ENCODE measurements around the gene MAPKAPK2.

MAPKAPK2 gene

GRCh38 chr1:206713070-206713469, 28.4 kb downstream of the MAPKAPK2 start:
- DNase-seq (ENCODE audit: low spot score in 2 of 2) (peak in 1 of 2 donors; percentile 30), ATAC-seq (peak; percentile 93)
- H3K36me3 Mint-ChIP-seq, result peaks cover 13% of the 10 kb centered on the region
- H3K27ac Mint-ChIP-seq, result peak overlapping the region; percentile 84
- H3K4me3 Mint-ChIP-seq, result peak overlapping the region; percentile 57
- peaks cover 89% of the 10 kb centered on the region for H3K4me1 Mint-ChIP-seq
- H3K9me3 Mint-ChIP-seq, result no peaks in the 10 kb centered on the region

- DNase-seq (ENCODE audit: low spot score in 2 of 2) (no peak), ATAC-seq (no peak)
- Mint-ChIP-seq H3K4me3 (peak overlapping the region; percentile 57), H3K27ac (peak overlapping the region; percentile 84), H3K9me3 (no peaks in the 10 kb centered on the region), H3K36me3 (peaks cover 13% of the 10 kb centered on the region), H3K4me1 (peaks cover 85% of the 10 kb centered on the region)
Observed at GRCh38 chr1:206713910-206714312, 29.2 kb downstream of the MAPKAPK2 start.

DNA sequence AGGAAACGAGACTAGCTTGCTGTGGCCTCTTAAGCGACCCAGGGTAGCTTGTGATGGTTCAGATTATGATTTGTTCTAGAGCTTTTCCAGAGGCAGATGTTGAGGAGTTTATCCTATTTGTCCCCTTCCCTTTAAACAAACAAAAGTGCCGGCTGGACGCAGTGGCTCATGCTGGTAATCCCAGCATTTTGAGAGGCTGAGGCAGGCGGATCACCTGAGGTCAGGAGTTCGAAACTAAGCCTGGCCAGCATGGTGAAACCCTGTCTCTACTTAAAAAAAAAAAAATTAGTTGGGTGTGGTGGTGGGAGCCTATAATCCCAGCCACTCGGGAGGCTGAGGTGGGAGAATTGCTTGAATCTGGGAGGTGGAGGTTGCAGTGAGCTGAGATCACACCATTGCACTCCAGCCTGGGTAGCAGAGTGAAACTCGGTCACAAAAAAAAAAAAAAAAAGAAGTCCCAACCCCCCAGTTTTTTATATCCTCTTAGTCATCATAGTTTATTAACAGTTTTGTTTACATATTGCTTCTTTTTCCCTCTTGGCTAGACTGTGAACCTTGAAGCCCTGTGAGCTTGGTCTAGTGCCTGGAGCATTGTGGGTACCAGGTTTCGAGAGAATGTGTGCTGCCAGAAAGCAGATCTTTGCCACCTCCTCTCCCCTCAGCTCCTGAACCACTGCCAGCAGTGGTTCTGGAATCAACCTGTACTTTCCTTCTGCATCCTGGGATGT, 29.8 kb downstream of the MAPKAPK2 start:
- H3K36me3 Mint-ChIP-seq, result peaks cover 13% of the 10 kb centered on the region

GRCh38 chr1:206715120-206715519, 30.4 kb downstream of the MAPKAPK2 start:
- Mint-ChIP-seq H3K4me3 (peak overlapping the region; percentile 57), H3K27ac (peak overlapping the region; percentile 84), H3K36me3 (peaks cover 12% of the 10 kb centered on the region), H3K4me1 (peaks cover 85% of the 10 kb centered on the region), H3K9me3 (no peaks in the 10 kb centered on the region)
- ATAC-seq, result no peak
- DNase-seq (ENCODE audit: low spot score in 2 of 2), result no peak

More for the DNA sequence above, 29.8 kb downstream of the MAPKAPK2 start:
- H3K4me3 Mint-ChIP-seq, result peak overlapping the region; percentile 57
- no peaks in the 10 kb centered on the region for H3K9me3 Mint-ChIP-seq
- peak; percentile 27 for ATAC-seq
- no peak for DNase-seq (ENCODE audit: low spot score in 2 of 2)
- H3K4me1 Mint-ChIP-seq, result peaks cover 85% of the 10 kb centered on the region
- H3K27ac Mint-ChIP-seq, result peak overlapping the region; percentile 84

DNA sequence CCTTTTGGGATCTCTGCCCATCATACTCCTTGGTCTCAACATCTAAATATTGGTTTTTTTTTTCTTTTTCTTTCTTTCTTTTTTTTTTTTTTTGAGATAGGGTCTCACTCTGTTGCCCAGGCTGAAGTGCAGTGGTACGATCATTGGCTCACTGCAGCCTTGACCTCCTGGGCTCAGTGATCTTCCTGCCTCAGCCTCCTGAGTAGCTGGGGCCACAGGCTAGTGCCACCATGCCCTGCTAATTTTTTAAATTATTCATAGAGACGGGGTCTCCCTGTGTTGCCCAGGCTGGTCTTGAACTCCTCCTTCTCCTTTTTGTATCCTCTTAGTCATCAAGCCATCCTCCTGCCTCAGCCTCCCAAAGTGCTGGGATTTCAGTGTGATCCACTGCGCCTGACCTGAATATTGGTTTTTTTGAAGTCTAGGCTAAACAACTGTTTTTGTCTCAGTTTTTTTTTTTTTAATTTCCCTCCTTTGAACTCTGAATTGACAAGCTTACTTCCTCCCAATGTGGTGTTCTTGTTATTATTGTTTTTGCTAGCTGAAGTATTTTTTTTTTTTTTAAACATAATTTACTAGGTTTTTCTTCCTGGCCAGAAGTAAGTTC, 30.9 kb downstream of the MAPKAPK2 start:
- peak overlapping the region; percentile 84 for H3K27ac Mint-ChIP-seq
- H3K36me3 Mint-ChIP-seq, result peaks cover 7% of the 10 kb centered on the region
- ATAC-seq (no peak), DNase-seq (ENCODE audit: low spot score in 2 of 2) (no peak)
- peak overlapping the region; percentile 57 for H3K4me3 Mint-ChIP-seq
- H3K4me1 Mint-ChIP-seq, result peaks cover 81% of the 10 kb centered on the region
- H3K9me3 Mint-ChIP-seq, result no peaks in the 10 kb centered on the region

- Mint-ChIP-seq H3K9me3 (no peaks in the 10 kb centered on the region), H3K4me3 (peak overlapping the region; percentile 57), H3K27ac (peak overlapping the region; percentile 84), H3K36me3 (peaks cover 5% of the 10 kb centered on the region), H3K4me1 (peaks cover 87% of the 10 kb centered on the region)
- DNase-seq (ENCODE audit: low spot score in 2 of 2), result no peak
- no peak for ATAC-seq
Observed at GRCh38 chr1:206716159-206716869, 31.6 kb downstream of the MAPKAPK2 start.

DNA sequence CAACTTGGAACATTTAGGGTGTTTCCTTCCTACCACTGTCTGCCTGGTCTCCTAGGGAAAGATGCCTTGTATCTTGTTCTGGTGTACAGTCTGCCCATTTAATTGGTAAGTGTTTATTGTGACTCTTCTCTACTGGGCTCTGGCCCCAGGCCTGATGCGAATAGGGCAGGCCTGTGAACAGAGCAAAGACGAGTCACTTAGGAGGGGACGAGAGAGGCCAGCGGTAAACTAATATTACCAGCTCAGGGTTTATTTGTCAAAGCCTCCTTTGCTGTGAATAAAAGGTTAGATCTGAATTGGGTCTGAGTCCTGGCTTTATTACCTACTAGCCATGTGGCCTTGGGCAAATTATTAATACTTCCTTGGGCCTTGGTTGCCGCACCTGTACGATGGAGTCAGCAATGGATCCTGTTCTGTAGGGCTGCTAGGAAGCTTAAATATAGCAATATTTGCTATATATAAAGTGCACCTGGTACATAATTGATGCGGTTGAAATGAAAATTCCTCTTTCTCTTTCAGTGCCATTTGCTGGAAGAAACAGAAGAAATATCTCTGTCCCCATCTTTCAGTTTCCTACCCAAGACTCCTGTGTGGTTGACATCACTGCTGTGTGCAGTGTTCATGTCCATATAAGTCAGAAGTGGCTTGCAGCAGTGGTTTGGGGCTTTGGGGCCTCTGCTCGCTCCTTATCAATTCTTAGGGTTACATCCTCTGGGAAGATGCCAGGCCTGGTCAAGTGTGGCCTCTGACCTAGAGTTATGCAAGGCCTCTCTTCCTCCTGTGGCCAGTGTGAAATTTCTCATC, 32.4 kb downstream of the MAPKAPK2 start:
- Mint-ChIP-seq H3K9me3 (no peaks in the 10 kb centered on the region), H3K27ac (peak overlapping the region; percentile 84), H3K36me3 (peaks cover under 1% of the 10 kb centered on the region), H3K4me1 (peaks cover 85% of the 10 kb centered on the region), H3K4me3 (peak overlapping the region; percentile 57)
- ATAC-seq (peak; percentile 70), DNase-seq (ENCODE audit: low spot score in 2 of 2) (no peak)

DNA sequence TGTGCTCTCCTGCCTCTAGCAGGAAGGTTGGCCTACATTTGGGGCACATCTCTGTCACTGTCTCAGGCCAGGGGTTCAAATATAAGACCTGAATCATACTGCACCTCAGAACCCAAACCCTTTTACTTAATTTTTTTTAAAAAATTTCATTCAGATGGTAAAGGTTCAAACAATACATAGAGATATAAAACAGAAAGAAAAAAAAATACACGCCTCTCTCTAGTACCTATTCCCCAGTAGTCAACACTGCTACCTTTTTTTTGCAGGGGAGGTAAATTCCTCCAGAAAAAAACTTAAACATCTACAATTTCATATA, 32.9 kb downstream of the MAPKAPK2 start:
- DNase-seq (ENCODE audit: low spot score in 2 of 2) (no peak), ATAC-seq (peak; percentile 40)
- H3K9me3 Mint-ChIP-seq, result no peaks in the 10 kb centered on the region
- H3K27ac Mint-ChIP-seq, result peak overlapping the region; percentile 84
- peak overlapping the region; percentile 57 for H3K4me3 Mint-ChIP-seq
- peaks cover 80% of the 10 kb centered on the region for H3K4me1 Mint-ChIP-seq
- no peaks in the 10 kb centered on the region for H3K36me3 Mint-ChIP-seq

- no peak for DNase-seq (ENCODE audit: low spot score in 2 of 2)
- H3K9me3 Mint-ChIP-seq, result no peaks in the 10 kb centered on the region
- H3K36me3 Mint-ChIP-seq, result no peaks in the 10 kb centered on the region
- no peak for ATAC-seq
- no peak overlapping the region for H3K4me3 Mint-ChIP-seq
- peak overlapping the region; percentile 87 for H3K27ac Mint-ChIP-seq
- H3K4me1 Mint-ChIP-seq, result peaks cover 83% of the 10 kb centered on the region
Observed at GRCh38 chr1:206719169-206719839, 34.6 kb downstream of the MAPKAPK2 start.

GRCh38 chr1:206721454-206721853, 36.7 kb downstream of the MAPKAPK2 start:
- peaks cover 82% of the 10 kb centered on the region for H3K4me1 Mint-ChIP-seq
- H3K36me3 Mint-ChIP-seq, result no peaks in the 10 kb centered on the region
- H3K27ac Mint-ChIP-seq, result peak overlapping the region; percentile 87
- no peak overlapping the region for H3K4me3 Mint-ChIP-seq
- ATAC-seq (no peak), DNase-seq (ENCODE audit: low spot score in 2 of 2) (no peak)
- no peaks in the 10 kb centered on the region for H3K9me3 Mint-ChIP-seq

GRCh38 chr1:206722751-206723461, 38.2 kb downstream of the MAPKAPK2 start:
- Mint-ChIP-seq H3K9me3 (no peaks in the 10 kb centered on the region), H3K27ac (peak overlapping the region; percentile 65), H3K4me1 (peaks cover 78% of the 10 kb centered on the region), H3K4me3 (no peak overlapping the region), H3K36me3 (no peaks in the 10 kb centered on the region)
- DNase-seq (ENCODE audit: low spot score in 2 of 2) (no peak), ATAC-seq (peak; percentile 24)

- H3K4me1 Mint-ChIP-seq, result peaks cover 82% of the 10 kb centered on the region
- peak overlapping the region; percentile 65 for H3K27ac Mint-ChIP-seq
- DNase-seq (ENCODE audit: low spot score in 2 of 2) (no peak), ATAC-seq (no peak)
- peaks cover 2% of the 10 kb centered on the region for H3K36me3 Mint-ChIP-seq
- no peak overlapping the region for H3K4me3 Mint-ChIP-seq
- H3K9me3 Mint-ChIP-seq, result no peaks in the 10 kb centered on the region
Observed at GRCh38 chr1:206723462-206723804, 38.7 kb downstream of the MAPKAPK2 start.

DNA sequence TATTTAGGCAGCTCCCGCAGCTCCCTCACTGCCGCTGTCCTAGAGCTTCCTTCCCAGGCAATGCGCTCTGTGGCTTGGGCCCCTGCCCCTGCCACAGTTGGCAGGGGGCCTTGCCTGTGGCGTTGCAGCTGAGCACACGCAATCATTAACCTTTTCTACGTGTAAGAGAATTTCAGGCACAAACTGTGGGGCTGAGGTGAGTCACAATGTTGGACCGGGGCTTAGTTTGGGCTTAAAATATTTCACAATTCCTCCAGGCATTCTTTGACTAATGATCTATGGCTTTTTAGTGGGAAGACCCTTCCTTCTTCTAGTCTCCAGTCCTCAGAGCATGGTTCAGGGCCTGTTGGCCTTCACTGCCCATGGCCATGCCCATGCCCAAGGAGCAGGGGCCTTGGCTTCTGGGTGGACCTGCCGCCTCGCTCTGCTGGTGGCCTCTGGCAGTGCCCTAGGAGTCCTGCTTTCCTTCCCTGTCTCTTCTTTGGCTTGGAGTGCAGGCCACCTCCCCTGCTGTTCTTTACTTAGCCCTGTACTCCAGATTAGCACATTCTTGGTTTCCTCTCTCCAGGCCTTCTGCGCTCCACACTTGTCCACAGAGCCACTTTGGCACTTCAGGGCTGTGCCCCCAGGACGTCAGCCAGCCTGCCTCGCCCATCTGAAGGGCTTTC, 39.2 kb downstream of the MAPKAPK2 start:
- H3K4me1 Mint-ChIP-seq, result peaks cover 82% of the 10 kb centered on the region
- DNase-seq (ENCODE audit: low spot score in 2 of 2) (no peak), ATAC-seq (no peak)
- peak overlapping the region; percentile 43 for H3K27ac Mint-ChIP-seq
- H3K9me3 Mint-ChIP-seq, result no peaks in the 10 kb centered on the region
- no peak overlapping the region for H3K4me3 Mint-ChIP-seq
- H3K36me3 Mint-ChIP-seq, result peaks cover 7% of the 10 kb centered on the region

Data from stimulated activated effector memory CD8-positive, alpha-beta T cell treated with anti-CD3 and anti-CD28 coated beads, Interleukin-12 subunit alpha, Interleukin-12 subunit beta, amount 100 ng/mL, for 72 hours (primary cell).